GM06990 (cell line): ENCODE data around the gene CDH4.

ENCODE experiments used
- DNase-seq: peaks from one replicate; pipeline ENCODE4 v3.0.0-alpha.2; 2011; ENCODE audit not compliant: insufficient read length; ENCODE audit errors: extremely low read depth
- H3K27me3 ChIP-seq: replicated peaks from 2 replicates; pipeline ENCODE4 v1.6.0; 2011; ENCODE audit warnings: low read length; ENCODE audit not compliant: control insufficient read depth, insufficient read depth
- H3K36me3 ChIP-seq: 2 replicates; pipeline ENCODE4 v1.5.1; 2011; ENCODE audit warnings: low read length; ENCODE audit not compliant: control insufficient read depth, insufficient read depth
- H3K4me3 ChIP-seq: replicated peaks from 2 replicates; pipeline ENCODE4 v1.5.1; 2011; ENCODE audit warnings: low read depth, mild to moderate bottlenecking, control low read depth, low read length
- TF ChIP-seq, protein P1 (sequence below): IDR thresholded peaks from 2 replicates; pipeline ENCODE4 v1.5.1; 2011; ENCODE audit warnings: low read length, control low read depth, mild to moderate bottlenecking, inconsistent platforms; ENCODE audit not compliant: insufficient read depth, poor library complexity, severe bottlenecking

Gene CDH4

DNA sequence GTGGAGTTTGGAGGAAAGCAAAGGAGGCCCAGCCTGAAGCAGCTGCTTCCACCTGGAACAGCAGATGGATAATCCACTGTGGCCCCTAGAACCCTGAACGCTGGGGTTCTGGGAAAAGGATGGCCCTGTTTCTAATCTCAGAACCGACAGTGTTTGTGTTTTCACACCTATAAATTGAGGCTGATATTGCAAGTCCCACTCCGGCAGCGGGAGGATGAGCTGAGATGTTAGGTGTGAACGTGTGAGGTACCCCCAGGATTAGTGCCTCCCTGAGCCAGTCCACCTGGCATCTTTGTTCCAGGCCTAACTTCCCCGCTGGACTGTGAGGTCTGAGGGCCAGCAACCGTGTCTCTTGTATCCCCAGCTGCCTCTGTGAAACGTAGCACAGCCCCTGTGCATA, 7.8 kb upstream of the CDH4 start:
- no peaks in the 10 kb centered on the region for H3K36me3 ChIP-seq
- no peaks in the 10 kb centered on the region for H3K27me3 ChIP-seq
- DNase-seq = no peak
- no peak overlapping the region for H3K4me3 ChIP-seq
- TF ChIP-seq, protein P1, sequence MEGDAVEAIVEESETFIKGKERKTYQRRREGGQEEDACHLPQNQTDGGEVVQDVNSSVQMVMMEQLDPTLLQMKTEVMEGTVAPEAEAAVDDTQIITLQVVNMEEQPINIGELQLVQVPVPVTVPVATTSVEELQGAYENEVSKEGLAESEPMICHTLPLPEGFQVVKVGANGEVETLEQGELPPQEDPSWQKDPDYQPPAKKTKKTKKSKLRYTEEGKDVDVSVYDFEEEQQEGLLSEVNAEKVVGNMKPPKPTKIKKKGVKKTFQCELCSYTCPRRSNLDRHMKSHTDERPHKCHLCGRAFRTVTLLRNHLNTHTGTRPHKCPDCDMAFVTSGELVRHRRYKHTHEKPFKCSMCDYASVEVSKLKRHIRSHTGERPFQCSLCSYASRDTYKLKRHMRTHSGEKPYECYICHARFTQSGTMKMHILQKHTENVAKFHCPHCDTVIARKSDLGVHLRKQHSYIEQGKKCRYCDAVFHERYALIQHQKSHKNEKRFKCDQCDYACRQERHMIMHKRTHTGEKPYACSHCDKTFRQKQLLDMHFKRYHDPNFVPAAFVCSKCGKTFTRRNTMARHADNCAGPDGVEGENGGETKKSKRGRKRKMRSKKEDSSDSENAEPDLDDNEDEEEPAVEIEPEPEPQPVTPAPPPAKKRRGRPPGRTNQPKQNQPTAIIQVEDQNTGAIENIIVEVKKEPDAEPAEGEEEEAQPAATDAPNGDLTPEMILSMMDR = no peak

DNA sequence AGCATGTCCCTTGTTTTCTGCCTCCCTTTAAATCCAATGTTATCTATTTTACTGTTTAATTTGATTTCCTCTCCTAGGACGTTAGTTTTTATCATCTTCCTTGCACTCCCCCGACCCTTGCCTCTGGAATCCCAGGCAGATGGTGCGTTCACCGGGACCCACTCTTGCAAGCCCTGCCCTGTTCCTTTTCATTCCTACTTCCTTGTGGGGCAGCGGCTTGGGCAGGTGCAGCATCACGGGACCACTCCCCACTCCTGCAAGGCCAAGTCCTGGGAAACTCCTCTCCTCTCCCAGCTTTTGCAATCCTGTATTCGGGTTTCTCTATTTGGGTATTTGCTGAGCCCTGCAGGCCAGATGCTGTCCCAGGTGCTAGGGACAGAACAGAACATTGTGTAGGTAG, 5.8 kb upstream of the CDH4 start:
- H3K27me3 ChIP-seq = no peaks in the 10 kb centered on the region
- TF ChIP-seq, protein P1 = no peak
- no peak for DNase-seq
- H3K4me3 ChIP-seq = no peak overlapping the region
- no peaks in the 10 kb centered on the region for H3K36me3 ChIP-seq

DNA sequence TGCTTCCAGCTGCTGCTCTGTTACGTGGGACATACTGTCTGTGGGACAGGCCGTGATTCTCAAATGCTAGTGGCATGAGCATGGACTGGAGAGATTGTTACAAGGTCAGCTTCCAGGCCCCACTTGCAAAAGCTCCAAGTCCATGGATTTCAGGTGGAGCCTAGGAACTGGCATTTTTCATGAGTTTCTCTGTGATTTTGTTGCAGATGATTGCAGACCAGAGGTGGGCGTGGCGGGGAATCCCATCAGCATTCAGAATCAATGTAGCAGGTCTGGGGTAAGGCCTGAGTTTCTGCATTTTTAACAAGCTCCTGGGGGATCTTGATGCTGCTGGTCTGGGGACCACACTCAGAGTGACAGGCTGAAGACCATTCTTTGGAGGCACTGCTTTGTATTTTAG, 2.4 kb upstream of the CDH4 start:
- Histone ChIP-seq H3K4me3 (no peak overlapping the region), H3K27me3 (no peaks in the 10 kb centered on the region), H3K36me3 (no peaks in the 10 kb centered on the region)
- DNase-seq = no peak
- TF ChIP-seq, protein P1 = no peak

DNA sequence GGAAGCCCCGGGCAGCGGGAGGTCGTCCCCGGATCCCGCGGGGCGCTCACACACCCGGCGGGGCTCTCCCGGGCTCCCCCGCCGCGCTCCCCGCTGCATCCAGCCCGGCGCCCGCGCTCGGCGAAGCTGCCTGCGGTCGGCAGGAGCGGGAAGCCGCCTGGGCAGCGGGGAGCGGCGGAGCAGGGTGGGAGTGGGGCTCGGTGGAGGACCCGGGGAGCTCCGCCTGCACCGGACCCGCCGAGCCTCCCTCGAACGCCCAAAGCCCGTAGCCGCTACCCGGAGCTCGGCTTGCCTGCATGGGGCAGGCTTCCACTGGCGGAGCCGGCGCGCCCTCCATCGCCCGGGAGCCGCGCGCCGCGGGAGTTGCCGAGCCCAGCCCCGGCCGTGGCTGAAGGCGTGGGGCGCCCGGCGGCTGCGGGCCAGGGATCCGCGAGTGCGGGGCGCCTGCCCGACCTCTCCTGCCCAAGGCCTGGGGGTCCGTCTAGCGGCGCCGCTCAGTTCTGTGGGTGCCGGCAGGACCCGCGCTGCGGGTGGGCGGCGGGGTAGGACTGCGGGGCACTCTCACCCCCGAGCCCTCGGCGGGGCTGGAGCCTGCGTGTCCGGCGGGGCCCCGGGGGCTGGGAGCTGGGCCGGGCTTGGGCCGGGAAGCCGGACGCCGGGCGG, 671 bp downstream of the CDH4 start:
- no peak for DNase-seq
- TF ChIP-seq, protein P1 = no peak
- Histone ChIP-seq H3K36me3 (no peaks in the 10 kb centered on the region), H3K27me3 (no peaks in the 10 kb centered on the region), H3K4me3 (no peak overlapping the region)

DNA sequence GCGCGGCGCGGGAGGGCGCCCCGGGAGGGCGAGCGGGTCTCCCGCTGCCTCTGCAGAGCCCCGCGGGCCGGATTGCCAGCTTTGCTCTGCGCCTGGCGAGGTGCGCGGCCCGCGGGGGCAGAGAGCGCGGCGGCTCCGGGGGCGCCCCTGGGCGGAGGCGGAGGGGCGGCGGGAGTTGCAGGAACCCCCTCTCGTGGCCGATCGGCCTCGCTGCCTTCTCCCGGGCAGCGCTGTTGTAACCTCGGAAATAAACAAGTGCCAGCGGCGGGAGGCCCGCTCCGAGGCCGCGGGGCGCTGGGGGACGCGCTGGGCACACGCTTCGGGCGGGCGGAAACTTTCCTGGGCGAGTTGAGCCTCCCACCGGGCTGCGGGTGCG, 1.2 kb downstream of the CDH4 start:
- TF ChIP-seq, protein P1 = no peak
- H3K36me3 ChIP-seq = no peaks in the 10 kb centered on the region
- no peak overlapping the region for H3K4me3 ChIP-seq
- H3K27me3 ChIP-seq = no peaks in the 10 kb centered on the region
- no peak for DNase-seq
